A673 (cell line): ENCODE data around the gene SNAPC2. TPM values are rescaled to one million over a fixed set of nuclear protein-coding genes. Genes with fewer than 3 reads are reported as not detected.

Source experiments
- BruUV-seq: library from RNA; stranded (reverse); fragments of 400-500 nt; replicated peaks from 2 replicates; lab custom pipeline; 2021; lab: Mats Ljungman, UMichigan
- CTCF ChIA-PET: fragments of 300-600 bp; sonication (Branson Sonifier 250); formaldehyde crosslinking; loops from one replicate; lab custom pipeline; 2022; ENCODE audit warnings: antibody characterized with exemption; lab: Charles Lee
- POLR2A ChIA-PET: fragments of 300-600 bp; sonication (Branson Sonifier 250); formaldehyde crosslinking; loops from one replicate; lab custom pipeline; 2022; ENCODE audit warnings: antibody characterized with exemption; ENCODE audit not compliant: low non-redundant PET; lab: Charles Lee
- DNase-seq: peaks from one replicate; pipeline ENCODE4 v3.0.0-alpha.2; 2015; ENCODE audit warnings: low spot score
- H3K27ac ChIP-seq: fragments of 200-600 bp; sonication (generic); 2 replicates; pipeline ENCODE4 v1.5.1; 2016; ENCODE audit warnings: mixed run types, low read depth, mild to moderate bottlenecking, mixed read lengths, antibody characterized with exemption, low read length; ENCODE audit not compliant: poor library complexity, severe bottlenecking
- H3K27me3 ChIP-seq: fragments of 200-600 bp; sonication (generic); replicated peaks from 2 replicates; pipeline ENCODE4 v1.6.1; 2017; ENCODE audit warnings: mixed run types, low read depth, mild to moderate bottlenecking, mixed read lengths, antibody characterized with exemption, low read length; ENCODE audit not compliant: insufficient read depth, poor library complexity
- H3K36me3 ChIP-seq: fragments of 200-600 bp; sonication (generic); 2 replicates; pipeline ENCODE4 v1.6.1; 2016; ENCODE audit warnings: mixed run types, mild to moderate bottlenecking, mixed read lengths, antibody characterized with exemption, low read length; ENCODE audit not compliant: insufficient read depth, poor library complexity, severe bottlenecking
- H3K4me1 ChIP-seq: fragments of 200-600 bp; sonication (generic); 2 replicates; pipeline ENCODE4 v1.6.1; 2017; ENCODE audit warnings: mixed run types, mild to moderate bottlenecking, mixed read lengths, antibody characterized with exemption, low read length; ENCODE audit not compliant: insufficient read depth, poor library complexity, severe bottlenecking
- H3K4me3 ChIP-seq: fragments of 200-600 bp; sonication (generic); 2 replicates; pipeline ENCODE4 v1.5.1; 2016; ENCODE audit warnings: low read depth, mixed run types, mild to moderate bottlenecking, mixed read lengths, low read length; ENCODE audit not compliant: poor library complexity, severe bottlenecking
- H3K9me3 ChIP-seq: fragments of 200-600 bp; sonication (generic); 2 replicates; pipeline ENCODE4 v1.6.1; 2016; ENCODE audit warnings: mixed run types, low read depth, mild to moderate bottlenecking, mixed read lengths, antibody characterized with exemption, low read length; ENCODE audit not compliant: poor library complexity, severe bottlenecking
- EZH2 ChIP-seq: fragments of 200-600 bp; sonication (generic); IDR thresholded peaks from 2 replicates; pipeline ENCODE4 v1.6.1; 2017; ENCODE audit warnings: borderline replicate concordance, low read depth, mild to moderate bottlenecking, mixed read lengths, antibody characterized with exemption, low read length; ENCODE audit not compliant: poor library complexity, severe bottlenecking
- intact Hi-C: fragments of 100-400 bp; cut with micrococcal nuclease; formaldehyde crosslinking; loops from one replicate; pipeline ENCODE4 v1.10.0; 2022; ENCODE audit not compliant: unreplicated experiment
- total RNA-seq: library from RNA; stranded (reverse); gene quantifications from 2 replicates; pipeline ENCODE4 v1.2.3, GENCODE V29; 2021
- TF ChIP-seq, protein P1 (sequence below): fragments of 300-800, 200-600 bp; sonication (generic); conservative IDR thresholded peaks from 2 replicates; pipeline ENCODE4 v1.5.1; 2017; ENCODE audit warnings: low read depth, mild to moderate bottlenecking, antibody characterized with exemption, low read length, moderate library complexity, mixed read lengths

The SNAPC2 gene
- total RNA-seq, 1 experiment from 2014 or later: 30.2 TPM

GRCh38 chr19:7914598-7915045 is 5.5 kb upstream of the SNAPC2 start, which contains the start of gene TGFBR3L:
TSS of gene TGFBR3L (plus strand) at chr19:7914830.
- POLR2A ChIA-PET: no interaction called here
- Histone ChIP-seq H3K27me3 (peaks cover 12% of the 10 kb centered on the region), H3K9me3 (no peaks in the 10 kb centered on the region), H3K36me3 (peaks cover 19% of the 10 kb centered on the region), H3K27ac (no peak within 1 kb of the TSS), H3K4me1 (peaks cover 25% of the 10 kb centered on the region), H3K4me3 (no peak within 1 kb of the TSS)
- DNase-seq: no peak
- intact Hi-C loops: no loop called here
- CTCF ChIA-PET: no interaction called here
- TF ChIP-seq, protein P1, sequence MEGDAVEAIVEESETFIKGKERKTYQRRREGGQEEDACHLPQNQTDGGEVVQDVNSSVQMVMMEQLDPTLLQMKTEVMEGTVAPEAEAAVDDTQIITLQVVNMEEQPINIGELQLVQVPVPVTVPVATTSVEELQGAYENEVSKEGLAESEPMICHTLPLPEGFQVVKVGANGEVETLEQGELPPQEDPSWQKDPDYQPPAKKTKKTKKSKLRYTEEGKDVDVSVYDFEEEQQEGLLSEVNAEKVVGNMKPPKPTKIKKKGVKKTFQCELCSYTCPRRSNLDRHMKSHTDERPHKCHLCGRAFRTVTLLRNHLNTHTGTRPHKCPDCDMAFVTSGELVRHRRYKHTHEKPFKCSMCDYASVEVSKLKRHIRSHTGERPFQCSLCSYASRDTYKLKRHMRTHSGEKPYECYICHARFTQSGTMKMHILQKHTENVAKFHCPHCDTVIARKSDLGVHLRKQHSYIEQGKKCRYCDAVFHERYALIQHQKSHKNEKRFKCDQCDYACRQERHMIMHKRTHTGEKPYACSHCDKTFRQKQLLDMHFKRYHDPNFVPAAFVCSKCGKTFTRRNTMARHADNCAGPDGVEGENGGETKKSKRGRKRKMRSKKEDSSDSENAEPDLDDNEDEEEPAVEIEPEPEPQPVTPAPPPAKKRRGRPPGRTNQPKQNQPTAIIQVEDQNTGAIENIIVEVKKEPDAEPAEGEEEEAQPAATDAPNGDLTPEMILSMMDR: no peak
- no peak for TF ChIP-seq EZH2
- no TSS peak for BruUV-seq

DNA sequence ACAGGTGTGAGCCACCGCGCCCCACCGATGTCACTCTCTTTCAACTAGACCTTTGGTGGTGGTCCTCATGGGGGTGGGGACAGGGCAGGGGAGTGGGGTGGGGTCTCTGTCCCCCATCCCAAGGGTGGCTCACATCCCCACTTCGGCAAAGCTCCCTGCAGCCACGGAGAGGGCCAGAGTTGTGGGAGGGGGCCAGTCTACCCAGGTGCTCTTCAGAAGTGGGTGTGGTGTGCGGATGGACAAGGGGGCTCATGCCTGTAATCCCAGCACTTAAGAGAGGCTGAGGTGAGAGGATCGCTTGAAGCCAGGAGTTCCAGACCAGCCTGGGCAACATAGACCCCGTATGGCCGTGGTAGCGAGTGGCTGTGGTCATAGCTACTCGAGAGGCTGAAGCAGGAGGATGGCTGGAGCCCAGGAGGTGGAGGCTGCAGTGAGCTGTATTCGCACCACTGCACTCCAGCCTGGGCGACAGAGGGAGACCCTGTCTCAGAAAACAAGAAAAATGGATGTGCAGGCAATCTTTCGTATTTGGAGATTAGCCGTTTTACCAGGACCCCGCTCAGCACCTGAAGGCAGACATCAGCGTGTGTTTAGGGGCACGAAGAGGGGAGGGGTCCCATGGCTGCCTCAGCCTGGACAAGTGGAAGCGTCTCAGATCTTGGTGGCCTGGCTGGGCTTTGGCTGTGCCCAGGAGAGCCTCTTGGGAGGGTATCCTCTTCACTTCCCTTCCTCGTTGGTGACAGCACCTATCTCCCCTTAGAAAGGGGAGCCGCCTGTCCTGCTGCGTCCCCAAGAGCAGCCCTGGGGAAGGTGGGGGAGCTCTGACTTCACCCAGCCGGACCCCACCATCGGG is 4.7 kb upstream of the SNAPC2 start:
- intact Hi-C loops: no loop called here
- Histone ChIP-seq H3K27me3 (peaks cover 12% of the 10 kb centered on the region), H3K36me3 (peaks cover 12% of the 10 kb centered on the region), H3K9me3 (no peaks in the 10 kb centered on the region), H3K4me3 (peak overlapping the region; percentile 51), H3K27ac (no peak overlapping the region), H3K4me1 (peaks cover 28% of the 10 kb centered on the region)
- no peak for TF ChIP-seq EZH2
- TF ChIP-seq, protein P1: no peak
- DNase-seq: no peak
- ChIA-PET CTCF (no interaction called here), POLR2A (no interaction called here)
- BruUV-seq: no TSS peak

- intact Hi-C loops: no loop called here
- TF ChIP-seq, protein P1: 0 out of 2 replicates have a peak, but pooled peaks have one; percentile 18
- TF ChIP-seq EZH2: no peak
- peaks cover 12% of the 10 kb centered on the region for H3K27me3 ChIP-seq
- peak; percentile 69 for DNase-seq
- POLR2A ChIA-PET: interaction anchor here (0.7 kb wide), 1 partner anchor 1645 kb away, joined by 5 read pairs; no protein-coding TSS in a partner anchor
- peak overlapping the region; percentile 24 for H3K27ac ChIP-seq
- peaks cover 3% of the 10 kb centered on the region for H3K36me3 ChIP-seq
- no TSS peak for BruUV-seq
- no peaks in the 10 kb centered on the region for H3K9me3 ChIP-seq
- peak overlapping the region; percentile 51 for H3K4me3 ChIP-seq
- CTCF ChIA-PET: no interaction called here
- peaks cover 32% of the 10 kb centered on the region for H3K4me1 ChIP-seq
These were observed 3.8 kb upstream of the SNAPC2 start for GRCh38 chr19:7916103-7916954.
